ENCODE data around the gene RNF25. TPM values are rescaled to one million over a fixed set of nuclear protein-coding genes. Genes with fewer than 3 reads are reported as not detected.
A peak's percentile ranks its signal among the peaks of the same experiment; 100 is the strongest.

Gene RNF25
- total and polyA plus RNA-seq, 5 experiments from 2014 or later: 17.3 to 39.6 (median 25.2) TPM

DNA sequence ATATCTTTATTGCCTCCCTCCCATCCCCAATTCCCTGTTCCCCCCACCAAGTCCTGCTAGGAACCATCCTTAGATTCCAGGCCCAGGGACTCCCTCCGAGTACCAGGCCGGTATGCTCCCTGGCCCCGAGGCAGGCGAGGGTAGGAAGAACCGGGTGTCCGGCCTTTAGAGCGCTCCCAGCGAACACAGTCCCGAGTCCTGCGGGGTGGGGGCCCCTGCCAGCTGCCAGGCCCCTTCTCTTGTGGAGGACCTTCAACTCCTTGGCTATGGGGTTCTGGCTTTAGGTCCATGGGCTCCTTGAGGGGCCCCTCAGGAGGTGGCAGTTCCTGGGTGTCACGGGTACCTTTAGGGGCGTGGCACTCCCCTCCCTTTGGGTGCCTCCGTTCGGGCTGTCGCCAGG, 7.9 kb downstream of the RNF25 start:
- Mint-ChIP-seq H3K27me3 (no peaks in the 10 kb centered on the region), H3K4me1 (peaks cover 12 to 17% (median 15%) of the 10 kb centered on the region in 4 donors), H3K36me3 (peaks cover 0 to 60% (median 5%) of the 10 kb centered on the region in 3 donors), H3K27ac (peak overlapping the region in 2 of 10 donors; percentile 4 to 17), H3K4me3 (no peak overlapping the region), H3K9me3 (no peaks in the 10 kb centered on the region)
- ATAC-seq (no peak), DNase-seq (no peak)
- POLR2A ChIA-PET: interaction anchor here (1.5 kb wide), 1 partner anchor 8 kb away, joined by 5 read pairs; the partner anchor contains the start of genes RNF25 and STK36

GRCh38 chr2:218662827-218663226, 9.0 kb downstream of the RNF25 start:
- peak overlapping the region in 1 of 10 donors; percentile 29 for H3K27ac Mint-ChIP-seq
- peaks cover 15 to 27% (median 24%) of the 10 kb centered on the region in 4 donors for H3K4me1 Mint-ChIP-seq
- peak overlapping the region in 1 of 10 donors; percentile 20 for H3K4me3 Mint-ChIP-seq
- H3K9me3 Mint-ChIP-seq: no peaks in the 10 kb centered on the region
- POLR2A ChIA-PET: interaction anchor here (0.6 to 1.5 kb wide), 2 partner anchors 9 to 515 kb away, joined by 3 to 5 read pairs; partner anchors contain the start of genes RNF25 and STK36
- H3K36me3 Mint-ChIP-seq: peaks cover 0 to 57% (median 5%) of the 10 kb centered on the region in 3 donors
- ATAC-seq: no peak
- no peaks in the 10 kb centered on the region for H3K27me3 Mint-ChIP-seq
- DNase-seq: no peak

- POLR2A ChIA-PET: interaction anchor here (1.5 to 4.9 kb wide), 2 partner anchors 9 to 10 kb away, joined by 5 to 61 read pairs; partner anchors contain the start of genes RNF25 and STK36
- Mint-ChIP-seq H3K4me3 (peak overlapping the region in 2 of 10 donors; percentile 20 to 28), H3K9me3 (no peaks in the 10 kb centered on the region), H3K4me1 (peaks cover 15 to 32% (median 27%) of the 10 kb centered on the region in 4 donors), H3K36me3 (peaks cover 0 to 57% (median 5%) of the 10 kb centered on the region in 3 donors), H3K27me3 (no peaks in the 10 kb centered on the region), H3K27ac (peak overlapping the region in 1 of 10 donors; percentile 29)
- DNase-seq (no peak), ATAC-seq (no peak)
Measured at GRCh38 chr2:218662377-218662776, 9.4 kb downstream of the RNF25 start.

GRCh38 chr2:218659988-218660358, 11.8 kb downstream of the RNF25 start:
- Mint-ChIP-seq H3K4me1 (peaks cover 17 to 45% (median 35%) of the 10 kb centered on the region in 4 donors), H3K36me3 (peaks cover 0 to 57% (median 3%) of the 10 kb centered on the region in 3 donors), H3K9me3 (no peaks in the 10 kb centered on the region), H3K4me3 (peak overlapping the region; percentile 94 to 100 (median 99)), H3K27me3 (no peaks in the 10 kb centered on the region), H3K27ac (peak overlapping the region; percentile 89 to 98 (median 95))
- ATAC-seq (no peak), DNase-seq (no peak)
- POLR2A ChIA-PET: interaction anchor here (0.6 to 4.9 kb wide), 10 partner anchors 11 to 732 kb away, joined by 3 to 61 read pairs (median 6); partner anchors contain the start of genes AAMP, ARPC2, PNKD and RNF25

- H3K36me3 Mint-ChIP-seq: peaks cover 0 to 57% (median 3%) of the 10 kb centered on the region in 3 donors
- H3K4me1 Mint-ChIP-seq: peaks cover 17 to 46% (median 35%) of the 10 kb centered on the region in 4 donors
Measured at GRCh38 chr2:218659258-218659987, 12.4 kb downstream of the RNF25 start, which contains the start of the genes BCS1L and ZNF142. Gene BCS1L, plus strand, starts transcription at chr2:218659683. Its CDS starts 1,305 bp downstream, at chr2:218660988. Gene ZNF142, minus strand, starts transcription at chr2:218659623. Its CDS starts 3,194 bp downstream, at chr2:218656429.

DNA sequence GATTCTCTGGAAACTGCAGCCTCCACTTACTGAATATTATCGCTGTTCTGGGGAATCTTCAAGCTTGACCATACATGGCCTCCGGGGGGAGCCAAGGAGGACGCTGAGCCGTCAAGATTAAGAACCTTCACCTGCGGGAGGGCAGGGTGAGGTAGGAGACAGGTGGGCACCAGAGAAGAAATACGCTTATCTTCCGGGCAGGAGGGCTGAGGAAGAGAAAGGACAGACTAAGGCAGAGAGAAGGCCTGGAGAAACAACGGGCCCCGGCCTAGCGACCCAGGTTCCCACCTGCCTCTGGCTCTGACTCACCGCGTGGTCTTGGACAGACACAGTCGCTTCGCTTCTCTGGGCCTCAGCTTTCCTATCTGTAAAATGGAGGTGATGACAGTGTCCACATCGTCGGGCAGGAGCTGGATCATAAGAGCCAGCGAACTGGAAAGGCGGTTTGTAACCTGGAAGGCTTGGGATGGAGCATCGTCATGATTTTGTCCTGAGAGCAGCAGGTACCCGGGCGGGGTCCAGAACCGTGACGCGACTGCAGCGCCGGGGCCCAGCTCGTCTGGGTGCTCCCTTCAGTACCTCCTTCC, 13.0 kb downstream of the RNF25 start:
- Mint-ChIP-seq H3K36me3 (peaks cover 0 to 56% (median 3%) of the 10 kb centered on the region in 3 donors), H3K4me3 (peak overlapping the region; percentile 94 to 100 (median 99)), H3K27me3 (no peaks in the 10 kb centered on the region), H3K27ac (peak overlapping the region; percentile 89 to 98 (median 95)), H3K9me3 (no peaks in the 10 kb centered on the region), H3K4me1 (peaks cover 17 to 46% (median 35%) of the 10 kb centered on the region in 4 donors)
- peak in 1 of 2 donors; percentile 31 for ATAC-seq
- POLR2A ChIA-PET: interaction anchor here (0.7 to 4.9 kb wide), 13 partner anchors 9 to 733 kb away, joined by 3 to 61 read pairs (median 4); partner anchors contain the start of genes AAMP, ARPC2, DNAJB2 and PNKD
- DNase-seq: peak in 8 of 10 donors; percentile 9 to 36 (median 18)

More at GRCh38 chr2:218659258-218659987, 12.4 kb downstream of the RNF25 start, which contains the start of the genes BCS1L and ZNF142:
- DNase-seq: peak; percentile 76 to 95 (median 90)
- H3K27ac Mint-ChIP-seq: peak within 1 kb of the TSS; percentile 89 to 98 (median 95)
- POLR2A ChIA-PET: interaction anchor here (0.6 to 4.9 kb wide), 14 partner anchors 10 to 733 kb away, joined by 3 to 61 read pairs (median 4); partner anchors contain the start of genes AAMP, ARPC2, DNAJB2 and PNKD
- no peaks in the 10 kb centered on the region for H3K9me3 Mint-ChIP-seq
- H3K4me3 Mint-ChIP-seq: peak within 1 kb of the TSS; percentile 94 to 100 (median 99)
- H3K27me3 Mint-ChIP-seq: no peaks in the 10 kb centered on the region
- peak; percentile 97 to 98 for ATAC-seq

DNA sequence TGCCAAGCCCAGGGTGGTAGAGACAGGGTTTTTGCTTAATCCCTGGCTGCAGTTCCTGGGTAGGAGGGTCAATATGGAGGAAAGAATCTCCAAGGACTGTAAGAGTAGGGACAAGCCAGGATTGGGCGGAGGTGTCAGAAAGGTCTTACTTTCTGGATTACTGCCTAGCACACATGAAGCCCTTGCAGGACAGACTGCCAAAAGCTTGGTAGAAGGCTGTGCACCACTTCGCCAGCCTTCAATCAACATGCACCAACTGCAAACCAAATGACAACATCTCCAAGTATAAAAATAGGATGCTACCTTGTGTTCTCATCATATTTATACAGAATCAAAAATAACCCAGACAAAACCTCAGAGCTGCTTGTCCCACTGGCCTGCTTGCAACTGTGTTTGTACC, 16.1 kb downstream of the RNF25 start:
- H3K27me3 Mint-ChIP-seq: no peaks in the 10 kb centered on the region
- H3K36me3 Mint-ChIP-seq: peaks cover 0 to 64% (median 3%) of the 10 kb centered on the region in 3 donors
- DNase-seq (no peak), ATAC-seq (no peak)
- H3K4me3 Mint-ChIP-seq: no peak overlapping the region
- H3K27ac Mint-ChIP-seq: no peak overlapping the region
- peaks cover 12 to 56% (median 35%) of the 10 kb centered on the region in 4 donors for H3K4me1 Mint-ChIP-seq
- POLR2A ChIA-PET: no interaction called here
- no peaks in the 10 kb centered on the region for H3K9me3 Mint-ChIP-seq

- no peak for ATAC-seq
- Mint-ChIP-seq H3K27me3 (no peaks in the 10 kb centered on the region), H3K27ac (peak overlapping the region in 4 of 10 donors; percentile 12 to 81 (median 62)), H3K4me3 (no peak overlapping the region), H3K36me3 (peaks cover 4 to 90% (median 19%) of the 10 kb centered on the region in 3 donors), H3K9me3 (no peaks in the 10 kb centered on the region), H3K4me1 (peaks cover 3 to 20% (median 13%) of the 10 kb centered on the region in 4 donors)
- no peak for DNase-seq
- POLR2A ChIA-PET: interaction anchor here (0.6 to 1.4 kb wide), 2 partner anchors 10 to 81 kb away, joined by 4 read pairs; partner anchors contain the start of genes BCS1L, USP37 and ZNF142
Measured at GRCh38 chr2:218648787-218649100, 23.1 kb downstream of the RNF25 start.

GRCh38 chr2:218648088-218648786, 23.6 kb downstream of the RNF25 start:
- Mint-ChIP-seq H3K4me3 (no peak overlapping the region), H3K27ac (peak overlapping the region in 5 of 10 donors; percentile 3 to 81 (median 55)), H3K4me1 (peaks cover 3 to 20% (median 13%) of the 10 kb centered on the region in 4 donors), H3K9me3 (no peaks in the 10 kb centered on the region), H3K27me3 (no peaks in the 10 kb centered on the region), H3K36me3 (peaks cover 4 to 88% (median 19%) of the 10 kb centered on the region in 3 donors)
- ATAC-seq (peak; percentile 83 to 89), DNase-seq (peak in 9 of 10 donors; percentile 21 to 77 (median 44))
- POLR2A ChIA-PET: no interaction called here

DNA sequence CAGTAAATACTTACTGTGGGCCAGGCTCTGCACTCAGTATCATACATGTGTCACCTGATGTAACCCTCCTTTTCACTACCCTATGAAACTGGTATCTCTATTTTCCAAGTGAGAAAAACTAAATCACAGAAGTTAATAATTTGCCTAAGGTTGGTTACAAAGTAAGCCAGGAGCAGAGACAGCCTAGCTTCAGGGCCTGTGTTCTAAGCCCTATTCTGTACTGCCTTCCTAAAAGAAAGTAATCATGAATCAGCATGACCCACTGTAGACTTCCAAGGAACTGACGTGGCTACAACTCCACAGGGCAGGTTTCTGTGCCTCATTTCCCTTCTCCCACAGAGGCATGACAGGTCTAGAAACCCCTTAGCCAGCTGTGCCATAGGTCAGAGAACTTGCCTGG, 26.7 kb downstream of the RNF25 start:
- ATAC-seq (no peak), DNase-seq (no peak)
- POLR2A ChIA-PET: no interaction called here
- Mint-ChIP-seq H3K4me1 (peaks cover 3 to 17% (median 10%) of the 10 kb centered on the region in 4 donors), H3K9me3 (no peaks in the 10 kb centered on the region), H3K27ac (peak overlapping the region in 1 of 10 donors; percentile 18), H3K4me3 (no peak overlapping the region), H3K36me3 (peaks cover 4 to 82% (median 18%) of the 10 kb centered on the region in 3 donors), H3K27me3 (no peaks in the 10 kb centered on the region)

DNA sequence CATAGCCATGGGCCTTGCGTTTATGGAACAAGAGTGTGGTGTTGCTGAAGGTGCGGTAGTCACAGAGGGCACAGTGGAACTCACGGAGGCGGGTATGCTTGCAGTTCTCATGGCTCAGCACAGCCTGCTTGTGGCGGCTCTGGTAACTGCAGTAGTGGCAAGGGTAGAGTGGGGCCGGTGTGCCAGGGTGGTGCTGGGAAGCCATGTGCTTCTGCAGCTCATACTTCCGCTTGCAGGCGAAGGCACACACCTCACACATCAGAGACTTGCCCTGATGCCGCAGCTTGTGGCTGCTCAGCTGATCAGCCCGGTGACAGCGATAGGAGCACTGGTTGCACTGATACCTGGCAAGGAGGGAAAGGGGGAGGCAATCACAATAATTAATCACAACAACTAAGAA, 27.1 kb downstream of the RNF25 start:
- ATAC-seq (no peak), DNase-seq (no peak)
- Mint-ChIP-seq H3K4me1 (peaks cover 3 to 17% (median 10%) of the 10 kb centered on the region in 4 donors), H3K27me3 (no peaks in the 10 kb centered on the region), H3K36me3 (peaks cover 4 to 81% (median 18%) of the 10 kb centered on the region in 3 donors), H3K27ac (peak overlapping the region in 1 of 10 donors; percentile 18), H3K9me3 (no peaks in the 10 kb centered on the region), H3K4me3 (no peak overlapping the region)
- POLR2A ChIA-PET: no interaction called here
